Activated naive CD8-positive, alpha-beta T cell treated with anti-CD3 and anti-CD28 coated beads, Interleukin-2, amount 10 ng/mL, durations not matched to agents 7 days and 5 days (primary cell): ENCODE results near the gene LSM12. TPM values are rescaled to one million over a fixed set of nuclear protein-coding genes. Genes with fewer than 3 reads are reported as not detected.

ENCODE experiments used
- ATAC-seq: fragments of 150-1000 bp; cut with Tn5 transposase; one replicate; pipeline ENCODE4 v1.10.0; 2021; ENCODE audit warnings: low read depth, moderate library complexity
- POLR2A ChIA-PET: fragments of 350-600 bp; sonication (Branson Sonifier 250); formaldehyde crosslinking; loops from one replicate; lab custom pipeline; 2021; ENCODE audit warnings: antibody characterized with exemption; lab: Charles Lee
- DNase-seq: peaks from one replicate; pipeline ENCODE4 v3.0.0; 2021
- H3K27ac Mint-ChIP-seq: one replicate; pipeline ENCODE4 v1.8.0; 2022; ENCODE audit warnings: mild to moderate bottlenecking, mixed read lengths
- H3K27me3 Mint-ChIP-seq: one replicate; pipeline ENCODE4 v1.8.0; 2022; ENCODE audit warnings: mild to moderate bottlenecking, moderate library complexity, mixed read lengths
- H3K36me3 Mint-ChIP-seq: one replicate; pipeline ENCODE4 v1.8.0; 2021; ENCODE audit warnings: mild to moderate bottlenecking, mixed read lengths
- H3K4me1 Mint-ChIP-seq: one replicate; pipeline ENCODE4 v1.8.0; 2021; ENCODE audit warnings: mixed read lengths
- H3K4me3 Mint-ChIP-seq: one replicate; pipeline ENCODE4 v1.8.0; 2022; ENCODE audit warnings: mild to moderate bottlenecking, moderate library complexity, mixed read lengths
- H3K9me3 Mint-ChIP-seq: one replicate; pipeline ENCODE4 v1.8.0; 2021; ENCODE audit warnings: mixed read lengths
- total RNA-seq, 2 experiments: library from RNA; stranded (reverse); gene quantifications; one replicate each; pipeline ENCODE4 v1.2.3, GENCODE V29; 2021

Gene LSM12
- total RNA-seq, 2 experiments from 2014 or later: 46.9 to 51.4 TPM

DNA sequence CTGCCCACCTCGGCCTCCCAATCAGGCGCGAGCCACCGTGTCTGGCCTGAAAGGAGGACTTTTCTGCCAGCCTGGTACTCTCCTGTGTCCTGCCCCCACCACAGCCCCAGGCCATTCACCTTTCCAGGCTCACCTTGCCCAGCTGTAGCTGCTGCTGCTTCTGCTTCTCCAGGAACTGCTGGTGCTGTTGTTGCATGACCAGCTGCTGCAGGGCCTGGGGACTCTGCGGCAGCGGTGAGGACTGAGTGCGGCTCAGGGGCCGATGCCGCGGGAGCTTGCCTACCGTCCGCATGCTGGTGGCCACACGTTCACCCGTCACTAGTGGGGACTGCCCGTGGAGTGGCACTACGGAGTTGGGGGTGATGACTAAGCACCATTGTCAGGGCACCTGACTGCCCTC is 21.8 kb upstream of the LSM12 start:
- ATAC-seq: no peak
- peaks cover 3% of the 10 kb centered on the region for H3K36me3 Mint-ChIP-seq
- H3K4me1 Mint-ChIP-seq: peaks cover 4% of the 10 kb centered on the region
- DNase-seq: no peak
- POLR2A ChIA-PET: interaction anchor here (0.9 kb wide), 1 partner anchor 17 kb away, joined by 3 read pairs; no protein-coding TSS in a partner anchor
- H3K4me3 Mint-ChIP-seq: no peak overlapping the region
- H3K9me3 Mint-ChIP-seq: no peaks in the 10 kb centered on the region
- no peaks in the 10 kb centered on the region for H3K27me3 Mint-ChIP-seq
- no peak overlapping the region for H3K27ac Mint-ChIP-seq

DNA sequence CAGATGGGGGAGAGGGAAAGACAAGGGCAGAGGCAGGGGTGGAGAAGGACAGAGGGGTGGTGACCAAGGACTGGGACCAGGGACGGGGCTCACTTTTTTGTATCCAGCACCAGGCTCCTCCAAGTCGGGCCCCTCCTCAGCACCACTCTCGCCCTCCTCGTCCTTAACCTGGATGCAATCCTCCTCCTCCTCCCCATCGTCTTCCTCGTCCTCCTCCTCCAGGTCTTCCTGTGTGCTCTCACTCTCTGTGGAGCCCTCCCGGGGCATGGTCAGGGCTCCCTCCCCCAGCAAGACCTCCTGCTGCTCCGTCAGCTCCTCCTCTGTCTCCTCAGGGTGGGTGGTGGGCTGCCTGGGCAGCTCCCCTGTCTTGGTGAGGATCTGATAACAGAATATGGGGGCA is 20.8 kb upstream of the LSM12 start:
- no peaks in the 10 kb centered on the region for H3K9me3 Mint-ChIP-seq
- no peaks in the 10 kb centered on the region for H3K27me3 Mint-ChIP-seq
- DNase-seq (no peak), ATAC-seq (no peak)
- POLR2A ChIA-PET: interaction anchor here (0.9 to 1.4 kb wide), 2 partner anchors 18 to 28 kb away, joined by 3 to 4 read pairs; no protein-coding TSS in a partner anchor
- H3K27ac Mint-ChIP-seq: no peak overlapping the region
- no peak overlapping the region for H3K4me3 Mint-ChIP-seq
- H3K36me3 Mint-ChIP-seq: peaks cover 3% of the 10 kb centered on the region
- peaks cover 4% of the 10 kb centered on the region for H3K4me1 Mint-ChIP-seq

DNA sequence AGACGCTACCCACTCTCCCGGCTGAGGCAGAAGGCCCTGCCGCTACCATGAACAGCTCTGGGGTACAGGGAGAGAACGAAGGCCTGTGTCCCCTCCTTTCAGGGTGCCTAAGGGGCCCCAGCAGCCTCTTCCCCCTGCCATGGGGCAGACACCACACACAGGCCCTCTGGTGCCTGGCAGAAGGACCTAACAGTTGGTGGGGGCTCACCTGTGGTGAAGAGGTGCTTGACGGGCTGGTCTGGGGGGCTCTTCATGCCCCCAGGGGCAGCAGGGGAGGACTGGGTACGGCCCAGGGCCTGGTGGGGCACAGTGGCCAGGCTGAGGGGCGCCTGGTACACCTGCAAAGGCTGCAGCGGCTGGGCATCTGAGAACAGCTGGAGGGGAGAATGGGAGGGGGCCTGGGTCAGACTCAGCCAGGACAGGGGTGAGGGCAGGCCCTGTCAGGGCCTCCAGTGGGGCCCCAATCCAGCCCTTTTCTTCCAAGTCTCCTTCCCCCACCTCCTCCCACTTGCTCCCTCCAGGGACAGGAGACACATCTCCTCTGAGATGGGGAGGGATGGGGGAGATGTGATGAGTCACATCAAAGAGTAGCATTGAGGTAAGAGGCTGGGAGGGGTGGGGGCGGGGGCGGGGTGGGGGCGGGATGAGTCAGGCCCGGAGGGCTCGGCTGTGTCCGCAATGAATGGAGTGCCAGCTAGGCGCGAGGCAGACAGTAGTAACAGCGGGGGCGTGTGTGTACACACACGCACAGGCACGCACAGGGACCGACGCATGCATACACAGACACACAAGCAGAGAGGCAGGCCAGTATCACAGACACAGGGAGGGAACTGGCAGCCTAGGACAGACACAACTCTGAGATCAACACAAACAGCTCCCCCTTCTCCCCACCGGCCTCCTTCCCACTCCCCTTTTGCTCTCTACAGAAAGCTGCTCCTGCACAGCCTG is 20.2 kb upstream of the LSM12 start:
- POLR2A ChIA-PET: interaction anchor here (1.4 kb wide), 1 partner anchor 29 kb away, joined by 4 read pairs; no protein-coding TSS in a partner anchor
- peaks cover 3% of the 10 kb centered on the region for H3K36me3 Mint-ChIP-seq
- no peaks in the 10 kb centered on the region for H3K9me3 Mint-ChIP-seq
- H3K27me3 Mint-ChIP-seq: no peaks in the 10 kb centered on the region
- peaks cover 4% of the 10 kb centered on the region for H3K4me1 Mint-ChIP-seq
- DNase-seq: no peak
- peak; percentile 46 for ATAC-seq
- no peak overlapping the region for H3K4me3 Mint-ChIP-seq
- H3K27ac Mint-ChIP-seq: no peak overlapping the region

DNA sequence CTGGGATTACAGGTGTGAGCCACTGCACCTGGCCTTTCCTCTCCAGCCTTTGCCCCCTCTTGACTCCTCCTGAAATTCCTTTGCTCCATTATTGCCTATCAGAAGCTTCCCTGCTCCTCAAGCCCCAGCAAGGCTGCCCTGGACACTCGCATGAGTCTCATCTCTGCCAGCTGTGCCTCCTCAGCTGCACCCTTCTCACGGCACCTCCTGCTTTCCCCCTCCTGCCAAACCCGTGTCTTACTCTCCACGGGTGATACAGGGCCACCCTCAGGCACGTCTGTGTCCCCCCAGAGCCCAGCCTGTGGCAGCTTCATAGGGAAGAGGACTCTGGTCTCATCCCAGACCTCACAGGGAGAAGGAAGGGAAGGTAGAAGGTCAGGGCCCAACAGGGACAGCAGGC is 19.4 kb upstream of the LSM12 start:
- no peak overlapping the region for H3K4me3 Mint-ChIP-seq
- no peaks in the 10 kb centered on the region for H3K27me3 Mint-ChIP-seq

DNA sequence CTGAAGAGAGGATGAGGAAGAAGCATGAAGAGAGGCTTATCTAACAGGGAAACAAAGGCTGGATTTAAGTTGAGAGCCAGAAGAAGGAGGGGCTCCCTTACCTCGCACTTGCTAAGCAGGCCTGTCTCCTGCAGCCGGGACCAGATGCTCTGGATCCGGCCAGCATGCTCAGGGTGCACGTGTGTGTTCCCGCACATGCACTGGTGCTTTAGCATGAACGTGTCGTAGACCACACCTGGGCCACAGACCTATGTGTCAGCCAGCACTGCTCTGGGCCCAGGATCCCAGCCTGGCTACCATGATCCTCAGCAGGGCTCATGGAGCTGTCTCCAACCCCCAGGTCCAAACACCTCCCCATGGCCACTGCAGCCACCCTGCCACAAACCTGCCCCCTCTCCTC is 18.4 kb upstream of the LSM12 start:
- no peaks in the 10 kb centered on the region for H3K27me3 Mint-ChIP-seq
- DNase-seq (no peak), ATAC-seq (no peak)
- POLR2A ChIA-PET: no interaction called here
- peaks cover 4% of the 10 kb centered on the region for H3K4me1 Mint-ChIP-seq
- H3K9me3 Mint-ChIP-seq: no peaks in the 10 kb centered on the region
- peaks cover 5% of the 10 kb centered on the region for H3K36me3 Mint-ChIP-seq
- H3K4me3 Mint-ChIP-seq: no peak overlapping the region
- H3K27ac Mint-ChIP-seq: no peak overlapping the region

More for the DNA sequence above, 19.4 kb upstream of the LSM12 start:
- peak overlapping the region; percentile 30 for H3K27ac Mint-ChIP-seq
- POLR2A ChIA-PET: no interaction called here
- no peaks in the 10 kb centered on the region for H3K9me3 Mint-ChIP-seq
- peaks cover 4% of the 10 kb centered on the region for H3K4me1 Mint-ChIP-seq
- DNase-seq (no peak), ATAC-seq (no peak)
- H3K36me3 Mint-ChIP-seq: peaks cover 3% of the 10 kb centered on the region

DNA sequence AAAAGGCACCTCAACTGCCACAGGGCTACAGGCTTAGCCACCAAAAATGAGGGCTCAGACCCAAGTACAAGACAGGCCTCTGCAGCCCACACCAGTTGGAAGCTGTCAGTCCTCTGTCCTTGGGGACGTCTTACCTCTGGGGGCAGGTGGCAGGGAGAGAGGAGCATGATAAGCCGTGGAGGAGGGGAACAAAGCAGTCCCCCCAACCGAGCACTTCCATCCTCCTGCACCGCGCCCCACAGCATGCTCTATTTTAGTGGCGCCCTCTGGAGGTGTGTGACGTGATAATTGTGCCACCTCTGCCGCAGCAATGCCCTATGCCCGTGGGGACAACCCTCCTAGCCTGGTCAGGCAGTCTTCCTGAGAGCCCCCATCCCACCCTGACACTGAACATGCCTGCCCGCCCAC is 17.7 kb upstream of the LSM12 start:
- DNase-seq (no peak), ATAC-seq (peak; percentile 30)
- no peaks in the 10 kb centered on the region for H3K9me3 Mint-ChIP-seq
- no peak overlapping the region for H3K27ac Mint-ChIP-seq
- POLR2A ChIA-PET: interaction anchor here (0.7 kb wide), 1 partner anchor 103 kb away, joined by 3 read pairs; the partner anchor contains the start of gene TMUB2
- H3K4me3 Mint-ChIP-seq: no peak overlapping the region
- no peaks in the 10 kb centered on the region for H3K27me3 Mint-ChIP-seq
- H3K4me1 Mint-ChIP-seq: peaks cover 4% of the 10 kb centered on the region
- peaks cover 5% of the 10 kb centered on the region for H3K36me3 Mint-ChIP-seq

DNA sequence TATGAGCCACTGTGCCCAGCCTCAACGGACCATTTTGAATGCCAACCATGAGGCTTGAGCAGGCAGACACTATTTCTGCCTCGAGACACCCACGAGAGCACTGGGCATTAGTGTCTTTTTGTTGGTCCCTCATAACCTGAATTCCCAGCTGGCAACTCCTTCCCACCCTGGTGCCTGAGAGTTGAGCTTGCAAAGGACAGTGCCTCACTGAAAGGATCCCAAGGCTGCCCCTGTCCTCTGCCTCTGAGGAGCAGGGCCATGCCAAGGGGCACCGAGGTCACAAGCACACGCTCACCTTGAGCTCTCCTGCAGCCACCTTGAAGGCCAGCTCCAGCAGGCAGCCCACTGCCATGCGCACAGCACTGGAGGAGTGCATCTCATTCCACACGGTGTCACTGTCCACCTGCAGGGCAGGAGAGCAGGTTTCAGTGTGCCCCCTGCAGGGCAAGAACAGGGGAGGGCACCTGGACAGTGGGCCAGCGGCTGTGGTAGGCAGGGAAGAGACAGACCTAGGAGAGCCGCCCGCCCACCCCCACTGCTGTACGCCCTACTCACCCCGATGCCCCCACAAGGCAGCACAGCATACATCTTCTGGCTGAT is 16.9 kb upstream of the LSM12 start:
- Mint-ChIP-seq H3K27me3 (no peaks in the 10 kb centered on the region), H3K27ac (no peak overlapping the region)
- POLR2A ChIA-PET: interaction anchor here (0.7 to 1.1 kb wide), 3 partner anchors 10 to 103 kb away, joined by 3 read pairs; partner anchors contain the start of gene TMUB2

DNA sequence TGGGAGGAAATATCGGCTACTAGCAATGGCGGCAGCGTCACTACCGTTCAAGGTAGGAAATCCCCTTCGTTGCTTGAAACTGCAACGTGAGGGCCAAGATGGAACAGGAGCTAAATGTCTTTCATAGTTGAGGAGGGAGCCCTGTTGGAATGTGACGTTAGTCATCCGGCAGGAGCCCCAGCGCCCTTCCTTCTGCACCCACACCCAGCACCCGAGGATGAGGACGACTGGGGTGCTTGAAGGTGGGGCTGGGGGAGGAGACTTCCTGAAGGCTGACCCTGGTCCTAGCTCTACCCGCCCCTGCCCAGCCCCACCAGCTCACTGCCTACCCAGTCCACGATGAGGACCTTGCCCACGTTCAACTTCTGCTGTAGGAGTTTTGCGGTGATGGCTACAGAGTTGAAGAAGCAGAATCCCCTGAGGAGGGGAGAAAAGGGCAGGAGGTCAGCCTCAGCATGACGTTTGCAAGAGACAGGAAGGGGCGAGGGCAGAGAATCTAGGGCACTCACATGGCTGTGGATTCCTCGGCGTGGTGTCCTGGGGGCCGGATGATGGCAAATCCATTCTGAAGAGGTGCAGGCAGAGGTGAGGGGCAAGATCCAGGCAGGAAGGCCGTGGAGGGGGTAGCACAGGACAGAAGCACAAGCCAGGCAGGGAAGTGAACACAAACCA is 15.9 kb upstream of the LSM12 start:
- Mint-ChIP-seq H3K4me3 (no peak overlapping the region), H3K27ac (no peak overlapping the region)
- no peak for ATAC-seq

More for the DNA sequence above, 16.9 kb upstream of the LSM12 start:
- no peak for ATAC-seq
- Mint-ChIP-seq H3K4me3 (no peak overlapping the region), H3K36me3 (peaks cover 5% of the 10 kb centered on the region), H3K4me1 (peaks cover 4% of the 10 kb centered on the region), H3K9me3 (no peaks in the 10 kb centered on the region)
- DNase-seq: no peak

DNA sequence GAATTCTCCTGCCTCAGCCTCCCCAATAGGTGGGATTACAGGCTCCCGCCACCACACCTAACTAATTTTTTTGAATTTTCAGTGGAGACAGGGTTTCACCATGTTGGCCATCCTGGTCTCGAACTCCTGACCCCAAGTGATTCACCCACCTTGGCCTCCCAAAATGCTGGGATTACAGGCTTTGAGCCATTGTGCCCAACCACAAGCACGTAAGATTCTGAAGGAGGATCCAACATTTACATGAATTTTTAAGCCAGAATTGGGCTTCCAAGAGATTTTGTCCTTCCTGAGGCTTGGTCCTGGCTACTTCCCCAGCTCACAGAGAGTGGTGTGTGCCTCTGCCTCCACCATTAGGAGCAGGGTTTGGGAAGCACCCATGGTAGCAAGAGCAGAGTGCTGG is 15.2 kb upstream of the LSM12 start:
- peaks cover 5% of the 10 kb centered on the region for H3K36me3 Mint-ChIP-seq
- POLR2A ChIA-PET: no interaction called here
- no peak for DNase-seq
- no peaks in the 10 kb centered on the region for H3K27me3 Mint-ChIP-seq
- no peaks in the 10 kb centered on the region for H3K9me3 Mint-ChIP-seq
- ATAC-seq: no peak
- no peaks in the 10 kb centered on the region for H3K4me1 Mint-ChIP-seq
- H3K4me3 Mint-ChIP-seq: no peak overlapping the region
- H3K27ac Mint-ChIP-seq: no peak overlapping the region

More for the DNA sequence above, 15.9 kb upstream of the LSM12 start:
- Mint-ChIP-seq H3K9me3 (no peaks in the 10 kb centered on the region), H3K4me1 (peaks cover 3% of the 10 kb centered on the region), H3K27me3 (no peaks in the 10 kb centered on the region), H3K36me3 (peaks cover 5% of the 10 kb centered on the region)
- POLR2A ChIA-PET: interaction anchor here (1.1 kb wide), 1 partner anchor 29 kb away, joined by 3 read pairs; no protein-coding TSS in a partner anchor
- no peak for DNase-seq

DNA sequence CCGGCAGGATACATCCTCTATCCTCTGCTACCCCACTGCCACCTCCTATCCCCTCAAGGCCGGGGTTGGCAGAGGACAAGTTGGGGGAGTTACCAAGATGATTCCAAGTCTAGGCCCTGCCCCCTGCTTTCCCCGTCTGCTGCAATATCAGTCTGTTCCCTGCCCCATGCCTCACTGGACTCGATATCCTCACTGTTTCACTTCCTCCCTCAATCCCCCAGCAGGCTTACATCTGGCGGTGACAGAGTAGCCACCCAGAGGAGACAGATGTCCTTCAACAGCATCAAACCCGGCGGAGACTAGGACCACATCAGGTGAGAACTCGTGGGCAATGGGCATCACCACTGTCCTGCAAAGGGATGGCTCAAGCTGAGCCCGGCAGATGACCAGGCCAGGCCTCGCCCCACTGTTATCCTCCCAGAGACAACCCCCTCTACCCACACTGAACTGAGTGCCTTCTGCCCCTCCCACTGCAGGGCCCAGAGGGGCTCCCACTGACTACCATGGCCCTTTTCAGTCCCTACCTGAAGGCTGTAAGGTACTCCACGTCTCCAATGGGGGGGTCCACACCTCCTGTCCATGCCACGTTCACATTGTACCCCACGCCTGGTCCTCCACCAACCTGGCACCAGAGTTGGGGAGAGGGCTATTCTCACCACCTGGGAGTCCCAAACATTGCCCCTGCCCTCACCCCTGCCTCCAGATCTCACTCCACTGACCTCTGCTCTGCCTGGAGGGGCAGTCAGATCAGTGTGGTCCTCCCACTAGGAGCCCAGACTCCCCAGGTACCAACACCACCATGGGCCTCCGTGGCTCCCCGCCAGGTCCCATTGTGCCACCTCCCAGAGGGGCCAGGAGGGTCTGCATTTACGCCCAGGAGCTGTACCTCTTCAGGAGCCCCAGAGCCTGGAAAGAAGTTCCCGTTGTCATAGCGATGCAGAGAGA is 13.7 kb upstream of the LSM12 start:
- ATAC-seq (no peak), DNase-seq (no peak)
- Mint-ChIP-seq H3K4me3 (no peak overlapping the region), H3K27ac (no peak overlapping the region), H3K36me3 (peaks cover 3% of the 10 kb centered on the region), H3K27me3 (no peaks in the 10 kb centered on the region), H3K9me3 (no peaks in the 10 kb centered on the region), H3K4me1 (no peaks in the 10 kb centered on the region)
- POLR2A ChIA-PET: no interaction called here

DNA sequence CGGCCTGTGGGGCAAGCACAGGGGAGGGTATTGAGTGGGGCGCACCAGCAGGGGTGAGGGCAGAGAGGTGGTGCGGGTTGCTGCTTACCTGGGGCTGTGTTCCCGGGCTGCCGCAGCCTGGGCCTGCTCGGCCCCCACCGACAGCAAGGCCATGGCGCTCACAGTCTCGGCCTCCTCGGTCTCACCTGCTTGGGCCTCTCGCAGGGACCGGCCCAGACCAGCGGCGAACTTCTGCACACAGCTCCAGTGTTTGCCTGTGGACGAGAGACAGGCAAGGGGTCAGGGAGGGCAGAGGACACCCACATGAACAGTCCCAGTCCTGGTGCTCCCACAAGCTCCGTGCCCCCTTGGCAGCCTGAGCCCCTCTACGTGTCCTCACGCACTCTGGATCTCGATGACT is 11.9 kb upstream of the LSM12 start:
- POLR2A ChIA-PET: no interaction called here
- Mint-ChIP-seq H3K36me3 (peaks cover 3% of the 10 kb centered on the region), H3K4me1 (no peaks in the 10 kb centered on the region), H3K9me3 (no peaks in the 10 kb centered on the region), H3K27me3 (no peaks in the 10 kb centered on the region), H3K4me3 (no peak overlapping the region), H3K27ac (no peak overlapping the region)
- DNase-seq: no peak
- ATAC-seq: no peak

DNA sequence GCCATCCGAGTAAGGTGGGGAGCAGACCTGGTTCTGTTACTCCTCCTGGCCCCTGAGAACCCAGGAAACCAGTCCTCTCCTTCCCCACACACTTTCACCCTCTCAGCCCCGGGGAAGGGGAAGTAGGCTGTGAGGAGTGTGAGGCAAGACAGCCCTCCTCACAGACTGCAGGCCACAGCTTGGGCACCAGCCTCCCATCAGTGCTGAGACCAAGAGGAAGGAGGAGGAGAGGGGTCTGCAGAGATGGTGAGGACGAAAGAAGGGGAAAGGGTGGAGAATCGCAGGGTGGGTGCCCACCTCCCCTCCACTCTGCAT is 11.1 kb upstream of the LSM12 start:
- DNase-seq (no peak), ATAC-seq (no peak)
- Mint-ChIP-seq H3K36me3 (peaks cover 3% of the 10 kb centered on the region), H3K27me3 (no peaks in the 10 kb centered on the region), H3K4me1 (peaks cover 4% of the 10 kb centered on the region), H3K27ac (no peak overlapping the region), H3K4me3 (no peak overlapping the region), H3K9me3 (no peaks in the 10 kb centered on the region)
- POLR2A ChIA-PET: no interaction called here
